MCF 10A (cell line): ENCODE results near the gene TFCP2L1. TPM values are rescaled to one million over a fixed set of nuclear protein-coding genes. Genes with fewer than 3 reads are reported as not detected.

Experiments
- BruUV-seq: library from RNA; stranded (reverse); fragments of 400-500 nt; replicated peaks from 2 replicates; lab custom pipeline; 2021; lab: Mats Ljungman, UMichigan
- CTCF ChIA-PET: fragments of 300-600 bp; sonication (Branson Sonifier 250); formaldehyde crosslinking; extraction: SDS; loops from one replicate; lab custom pipeline; 2021; ENCODE audit warnings: antibody characterized with exemption, inconsistent platforms; lab: Yijun Ruan, JAX
- POLR2A ChIA-PET: fragments of 300-600, 350-650 bp; sonication (Branson Sonifier 250); formaldehyde crosslinking; extraction: SDS; loops from one replicate; lab custom pipeline; 2020; ENCODE audit warnings: antibody characterized with exemption, inconsistent platforms; lab: Yijun Ruan, JAX
- DNase-seq: peaks from one replicate; pipeline ENCODE4 v3.0.0-alpha.2; 2018; ENCODE audit not compliant: unreplicated experiment
- H3K27ac Mint-ChIP-seq: one replicate; pipeline ENCODE4 v1.8.0; 2022; ENCODE audit warnings: mild to moderate bottlenecking, low read depth, mixed read lengths; ENCODE audit not compliant: unreplicated experiment
- H3K27me3 Mint-ChIP-seq: one replicate; pipeline ENCODE4 v1.8.0; 2022; ENCODE audit warnings: mixed read lengths; ENCODE audit not compliant: insufficient read depth, unreplicated experiment
- H3K36me3 Mint-ChIP-seq: one replicate; pipeline ENCODE4 v1.8.0; 2022; ENCODE audit warnings: mild to moderate bottlenecking, moderate library complexity, mixed read lengths; ENCODE audit not compliant: insufficient read depth, unreplicated experiment
- H3K4me1 Mint-ChIP-seq: one replicate; pipeline ENCODE4 v1.8.0; 2022; ENCODE audit warnings: mixed read lengths; ENCODE audit not compliant: insufficient read depth, unreplicated experiment
- H3K4me3 Mint-ChIP-seq: one replicate; pipeline ENCODE4 v1.8.0; 2022; ENCODE audit warnings: mild to moderate bottlenecking, moderate library complexity, mixed read lengths; ENCODE audit not compliant: unreplicated experiment
- H3K9me3 Mint-ChIP-seq: one replicate; pipeline ENCODE4 v1.8.0; 2022; ENCODE audit warnings: mixed read lengths; ENCODE audit not compliant: unreplicated experiment
- intact Hi-C: fragments of 100-400 bp; cut with micrococcal nuclease; formaldehyde crosslinking; loops from 2 replicates; pipeline ENCODE4 v1.14.1; 2022
- total RNA-seq: library from RNA; stranded (reverse); gene quantifications from 2 replicates; pipeline ENCODE4 v1.2.3, GENCODE V29; 2022
- TF ChIP-seq, protein P1 (sequence below): fragments of 200-600 bp; IDR thresholded peaks from one replicate; pipeline ENCODE4 v1.8.0; 2022; ENCODE audit warnings: antibody characterized with exemption, mild to moderate bottlenecking; ENCODE audit not compliant: unreplicated experiment

Gene TFCP2L1
- total RNA-seq, 1 experiment from 2014 or later: 22.6 TPM

DNA sequence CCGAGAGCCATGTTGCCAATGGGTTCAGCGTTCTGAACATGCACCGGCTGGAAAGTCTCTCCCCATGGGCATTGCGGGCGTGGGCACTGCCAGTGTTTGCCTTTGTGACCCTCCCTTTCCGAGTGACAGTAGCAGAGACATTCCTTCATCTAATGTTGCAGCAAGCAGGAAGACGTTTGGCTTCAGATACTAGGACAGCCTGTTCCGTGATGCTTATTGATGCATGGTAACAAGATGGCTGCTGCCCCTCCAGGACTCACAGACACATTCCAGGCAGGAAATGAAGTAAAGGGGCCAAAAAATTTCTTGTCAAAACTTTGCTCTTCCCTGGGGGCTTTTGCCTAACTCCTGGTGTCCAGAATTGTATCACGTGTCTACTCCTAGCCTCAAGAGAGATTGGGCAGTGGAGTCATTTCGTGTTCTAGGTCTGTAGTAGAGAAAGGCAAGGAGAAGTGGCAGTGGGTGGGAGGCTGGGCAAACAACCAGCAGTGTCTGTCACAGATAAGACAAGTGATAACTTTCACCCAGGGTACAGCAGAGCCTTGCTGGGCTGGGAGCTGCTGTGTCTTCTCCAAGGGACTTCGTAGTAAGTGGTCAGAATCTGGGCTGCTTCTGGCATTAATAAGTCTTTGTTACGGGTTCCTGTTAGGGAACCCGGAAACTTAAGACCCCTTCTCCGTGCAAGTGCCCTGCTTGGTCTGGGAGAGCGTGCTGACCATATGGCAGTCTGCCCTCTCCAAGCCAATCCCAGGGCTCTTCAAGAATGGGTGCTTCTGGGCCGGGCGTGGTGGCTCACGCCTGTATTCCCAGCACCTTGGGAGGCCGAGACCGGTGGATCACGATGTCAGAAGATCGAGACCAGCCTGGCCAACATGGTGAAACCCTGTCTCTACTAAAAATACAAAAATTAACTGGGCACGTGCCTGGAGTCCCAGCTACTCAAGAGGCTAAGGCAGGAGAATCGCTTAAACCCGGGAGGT, 93.5 kb downstream of the TFCP2L1 start:
- Mint-ChIP-seq H3K36me3 (no peaks in the 10 kb centered on the region), H3K4me3 (no peak overlapping the region), H3K27ac (no peak overlapping the region), H3K9me3 (no peaks in the 10 kb centered on the region), H3K27me3 (no peaks in the 10 kb centered on the region), H3K4me1 (peaks cover 36% of the 10 kb centered on the region)
- BruUV-seq: no TSS peak
- ChIA-PET POLR2A (interaction anchor here (1.1 kb wide), 1 partner anchor 39 kb away, joined by 3 read pairs; no protein-coding TSS in a partner anchor), CTCF (interaction anchor here (0.6 kb wide), 1 partner anchor 964 kb away, joined by 3 read pairs; no protein-coding TSS in a partner anchor)
- no peak for DNase-seq
- intact Hi-C loops: no loop called here
- TF ChIP-seq, protein P1, sequence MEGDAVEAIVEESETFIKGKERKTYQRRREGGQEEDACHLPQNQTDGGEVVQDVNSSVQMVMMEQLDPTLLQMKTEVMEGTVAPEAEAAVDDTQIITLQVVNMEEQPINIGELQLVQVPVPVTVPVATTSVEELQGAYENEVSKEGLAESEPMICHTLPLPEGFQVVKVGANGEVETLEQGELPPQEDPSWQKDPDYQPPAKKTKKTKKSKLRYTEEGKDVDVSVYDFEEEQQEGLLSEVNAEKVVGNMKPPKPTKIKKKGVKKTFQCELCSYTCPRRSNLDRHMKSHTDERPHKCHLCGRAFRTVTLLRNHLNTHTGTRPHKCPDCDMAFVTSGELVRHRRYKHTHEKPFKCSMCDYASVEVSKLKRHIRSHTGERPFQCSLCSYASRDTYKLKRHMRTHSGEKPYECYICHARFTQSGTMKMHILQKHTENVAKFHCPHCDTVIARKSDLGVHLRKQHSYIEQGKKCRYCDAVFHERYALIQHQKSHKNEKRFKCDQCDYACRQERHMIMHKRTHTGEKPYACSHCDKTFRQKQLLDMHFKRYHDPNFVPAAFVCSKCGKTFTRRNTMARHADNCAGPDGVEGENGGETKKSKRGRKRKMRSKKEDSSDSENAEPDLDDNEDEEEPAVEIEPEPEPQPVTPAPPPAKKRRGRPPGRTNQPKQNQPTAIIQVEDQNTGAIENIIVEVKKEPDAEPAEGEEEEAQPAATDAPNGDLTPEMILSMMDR: no peak

DNA sequence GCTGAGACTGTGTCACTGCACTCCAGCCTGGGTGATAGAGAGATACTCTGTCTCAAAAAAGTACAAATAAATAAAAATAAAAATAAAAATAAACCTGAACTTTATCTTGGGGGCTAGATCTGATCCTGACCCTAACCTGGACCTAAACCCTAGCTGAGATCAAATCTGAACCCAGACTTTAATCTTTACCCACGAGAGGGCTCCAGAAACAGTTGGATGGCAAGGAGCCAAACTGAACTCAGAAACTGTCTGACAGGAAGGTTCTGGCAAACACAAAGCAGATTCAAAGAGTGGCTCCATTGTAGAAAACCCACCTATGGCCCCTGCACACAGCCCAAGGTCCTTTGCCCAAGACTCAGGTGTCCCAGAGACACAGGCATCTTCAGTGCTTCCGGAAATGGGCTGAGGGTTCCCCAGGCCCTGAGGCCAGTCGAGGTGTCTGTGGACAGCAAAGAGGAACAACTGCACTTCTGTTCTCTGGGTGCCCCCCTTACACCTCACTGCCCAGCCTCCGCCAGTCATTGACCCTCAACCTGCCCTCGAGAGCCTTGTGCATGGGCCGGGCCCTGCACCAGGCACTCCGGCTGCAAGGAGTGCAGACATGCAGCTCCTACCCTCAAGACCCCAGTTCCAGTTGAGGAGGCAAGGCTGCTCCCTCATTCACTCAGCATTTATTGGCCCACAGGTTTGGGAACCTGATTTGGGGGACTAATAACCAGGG, 95.2 kb downstream of the TFCP2L1 start:
- TF ChIP-seq, protein P1: no peak
- no peak overlapping the region for H3K4me3 Mint-ChIP-seq
- no peak overlapping the region for H3K27ac Mint-ChIP-seq
- ChIA-PET CTCF (interaction anchor here (0.6 to 1.2 kb wide), 4 partner anchors 11 to 105 kb away, joined by 3 read pairs; no protein-coding TSS in a partner anchor), POLR2A (interaction anchor here (1.0 to 1.8 kb wide), 5 partner anchors 8 to 93 kb away, joined by 3 to 6 read pairs (median 4); no protein-coding TSS in a partner anchor)
- no peaks in the 10 kb centered on the region for H3K9me3 Mint-ChIP-seq
- BruUV-seq: no TSS peak
- H3K4me1 Mint-ChIP-seq: peaks cover 38% of the 10 kb centered on the region
- H3K36me3 Mint-ChIP-seq: no peaks in the 10 kb centered on the region
- intact Hi-C loops: no loop called here
- DNase-seq: no peak
- H3K27me3 Mint-ChIP-seq: no peaks in the 10 kb centered on the region

DNA sequence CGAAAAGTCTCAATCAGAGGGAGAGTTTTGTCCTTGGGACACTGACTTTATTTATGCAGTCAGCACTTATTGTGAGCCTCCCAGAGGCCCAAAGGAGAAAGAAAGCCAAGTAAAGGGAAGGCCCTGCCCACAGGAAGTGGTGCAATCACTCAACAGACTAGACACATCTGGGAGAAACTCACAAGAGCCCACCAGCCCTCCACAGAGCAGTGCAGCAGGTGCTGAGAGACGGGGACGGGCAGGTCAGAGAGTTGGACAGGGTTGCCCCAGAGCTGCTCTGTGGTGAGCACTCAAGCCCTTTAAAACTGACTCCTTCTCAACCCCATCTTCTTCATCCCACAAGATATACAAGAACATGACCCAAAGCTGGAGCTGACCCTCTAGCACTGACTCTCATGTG, 96.0 kb downstream of the TFCP2L1 start:
- Mint-ChIP-seq H3K4me3 (no peak overlapping the region), H3K36me3 (no peaks in the 10 kb centered on the region), H3K4me1 (peaks cover 38% of the 10 kb centered on the region), H3K27me3 (no peaks in the 10 kb centered on the region), H3K9me3 (no peaks in the 10 kb centered on the region), H3K27ac (peak overlapping the region; percentile 76)
- intact Hi-C loops: no loop called here
- ChIA-PET POLR2A (interaction anchor here (1.0 to 1.8 kb wide), 3 partner anchors 8 to 94 kb away, joined by 4 to 6 read pairs (median 5); no protein-coding TSS in a partner anchor), CTCF (interaction anchor here (1.2 kb wide), 1 partner anchor 12 kb away, joined by 3 read pairs; no protein-coding TSS in a partner anchor)
- TF ChIP-seq, protein P1: no peak
- peak; percentile 62 for DNase-seq
- BruUV-seq: no TSS peak
